ENCODE results near the gene SYNE1.

The SYNE1 gene

DNA sequence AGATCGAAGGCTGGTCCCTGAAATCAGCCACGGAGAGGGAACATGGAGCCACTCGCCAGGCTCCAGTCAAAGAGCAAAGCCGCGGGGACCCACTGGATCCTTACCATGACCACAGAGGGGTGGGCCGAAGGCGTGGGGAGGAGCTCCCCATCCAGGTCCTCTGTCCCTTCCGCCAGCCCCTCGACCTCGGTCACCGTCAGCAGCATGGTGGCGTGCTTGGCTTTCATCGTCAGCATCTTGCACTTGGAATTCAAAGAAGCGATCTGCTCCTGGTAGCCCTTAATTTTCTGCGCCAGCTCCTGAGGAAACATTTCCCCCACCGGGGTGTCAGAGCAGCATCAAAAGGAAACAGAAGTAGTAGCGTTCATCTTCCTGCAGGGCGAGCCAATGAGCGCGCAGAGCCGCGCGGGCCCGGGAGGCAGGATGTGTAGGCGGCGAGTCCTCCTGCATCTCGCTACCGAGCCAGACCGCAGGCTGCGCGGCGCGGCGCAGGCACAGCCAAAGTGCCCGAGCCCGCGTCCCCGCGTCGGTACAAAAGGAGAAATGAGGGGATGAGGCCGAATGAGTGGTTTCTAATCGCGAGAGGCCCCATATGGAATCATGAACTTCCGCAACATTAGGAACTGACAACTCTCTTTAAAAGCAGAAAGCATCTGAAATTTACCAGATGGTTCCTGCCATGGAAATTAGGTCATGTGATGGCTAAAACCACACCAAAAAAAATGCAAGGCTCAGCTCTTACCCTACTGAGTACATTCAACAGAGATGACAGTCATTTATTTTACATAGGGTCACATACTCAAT lies 335.2 kb downstream of the SYNE1 start:
- DNase-seq = peak; percentile 96 to 98

DNA sequence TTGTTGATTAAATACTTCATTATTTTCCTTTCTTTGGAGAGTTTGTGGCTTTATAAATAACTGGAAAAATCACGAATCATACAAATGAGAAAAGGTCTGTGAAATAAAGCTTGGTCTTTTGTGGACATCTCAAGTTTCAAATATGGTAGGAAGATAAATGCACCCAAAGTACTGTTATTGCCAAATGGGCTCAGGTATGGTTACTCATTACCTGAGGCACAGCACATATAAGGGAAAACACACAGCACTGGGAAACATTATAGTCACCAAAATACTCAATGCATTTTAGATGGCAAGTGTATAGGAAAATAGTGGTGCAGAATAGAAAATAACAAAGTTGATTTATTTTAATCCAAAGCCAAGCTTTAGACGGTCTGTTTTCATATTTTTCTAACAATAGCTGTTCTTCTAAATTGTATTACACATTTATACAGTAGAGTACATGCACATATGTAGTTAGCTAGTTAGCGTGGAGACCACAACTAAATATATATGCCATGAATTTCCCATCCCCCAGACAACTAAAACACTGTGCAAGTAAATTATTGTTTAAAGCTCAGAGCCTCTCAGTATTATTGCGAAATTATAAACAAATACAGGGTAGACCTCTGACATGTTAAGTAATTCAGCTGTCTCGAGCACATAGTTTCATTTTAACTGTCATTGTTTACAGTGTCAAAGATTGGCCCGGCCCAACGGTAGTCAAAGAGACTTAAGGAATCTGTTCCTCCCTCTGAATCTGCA lies 336.0 kb downstream of the SYNE1 start:
- DNase-seq = peak in 1 of 2 experiments; percentile 80

DNA sequence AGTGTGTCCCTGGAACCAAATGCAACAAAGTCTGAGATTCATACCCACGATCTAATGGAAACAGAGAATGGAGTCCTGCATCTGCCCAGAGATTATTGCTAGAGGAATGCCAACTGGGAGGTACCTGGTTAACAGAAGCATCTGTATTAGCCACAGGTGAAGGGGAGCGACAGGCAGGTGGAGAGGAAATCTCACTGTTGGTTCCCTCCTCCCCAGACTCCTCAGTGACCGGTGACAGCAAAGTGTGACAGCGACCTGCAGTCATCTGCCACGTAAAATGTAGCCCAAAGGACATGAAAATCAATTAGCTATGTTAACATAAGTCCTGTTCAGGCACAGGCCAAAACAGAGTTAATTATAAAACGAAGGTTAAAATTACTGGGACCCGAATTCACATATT lies 336.6 kb downstream of the SYNE1 start:
- no peak for DNase-seq

DNA sequence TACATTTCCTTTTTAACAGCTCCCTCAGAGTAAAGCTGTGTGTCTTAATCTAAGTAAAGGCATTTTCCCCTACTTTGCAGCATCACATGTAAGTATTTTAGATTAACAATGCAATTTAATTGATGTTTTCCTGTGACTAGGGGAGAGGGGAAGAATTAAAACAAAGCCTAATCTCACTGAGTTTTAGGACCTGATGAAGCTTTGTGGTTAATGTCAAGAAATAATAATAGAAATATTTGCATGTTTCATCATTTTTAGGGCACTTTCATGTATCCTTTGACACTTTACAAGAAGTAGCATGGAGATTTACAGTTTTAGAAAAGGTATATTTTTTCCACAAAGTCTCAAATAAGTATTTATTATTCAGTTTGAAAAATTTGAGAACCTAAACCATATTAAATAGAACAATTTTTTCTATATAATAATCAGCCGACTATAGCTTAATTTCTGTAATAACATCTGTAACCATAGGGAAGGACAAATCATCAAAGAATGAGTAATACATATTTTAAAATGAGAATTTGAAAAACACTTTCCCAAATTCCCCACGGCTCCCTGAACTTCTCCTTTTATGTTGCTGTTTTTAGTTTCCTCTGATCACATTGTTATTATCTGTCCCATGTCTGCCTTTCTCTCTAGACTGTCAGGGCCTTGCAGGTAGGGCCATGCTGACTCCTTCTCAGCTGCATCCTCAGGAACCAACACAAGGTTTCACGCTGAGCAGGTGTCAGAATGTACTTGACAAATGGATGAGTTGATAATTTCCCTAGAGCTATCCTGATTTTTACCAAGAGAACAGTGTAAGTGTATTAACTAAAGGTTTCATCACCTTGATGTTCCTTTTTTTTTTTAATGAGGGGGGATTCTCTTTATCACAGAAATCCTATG lies 338.1 kb downstream of the SYNE1 start:
- peak in 1 of 2 experiments; percentile 19 for DNase-seq

GRCh38 chr6:152298055-152298647 lies 339.0 kb downstream of the SYNE1 start:
- no peak for DNase-seq

DNA sequence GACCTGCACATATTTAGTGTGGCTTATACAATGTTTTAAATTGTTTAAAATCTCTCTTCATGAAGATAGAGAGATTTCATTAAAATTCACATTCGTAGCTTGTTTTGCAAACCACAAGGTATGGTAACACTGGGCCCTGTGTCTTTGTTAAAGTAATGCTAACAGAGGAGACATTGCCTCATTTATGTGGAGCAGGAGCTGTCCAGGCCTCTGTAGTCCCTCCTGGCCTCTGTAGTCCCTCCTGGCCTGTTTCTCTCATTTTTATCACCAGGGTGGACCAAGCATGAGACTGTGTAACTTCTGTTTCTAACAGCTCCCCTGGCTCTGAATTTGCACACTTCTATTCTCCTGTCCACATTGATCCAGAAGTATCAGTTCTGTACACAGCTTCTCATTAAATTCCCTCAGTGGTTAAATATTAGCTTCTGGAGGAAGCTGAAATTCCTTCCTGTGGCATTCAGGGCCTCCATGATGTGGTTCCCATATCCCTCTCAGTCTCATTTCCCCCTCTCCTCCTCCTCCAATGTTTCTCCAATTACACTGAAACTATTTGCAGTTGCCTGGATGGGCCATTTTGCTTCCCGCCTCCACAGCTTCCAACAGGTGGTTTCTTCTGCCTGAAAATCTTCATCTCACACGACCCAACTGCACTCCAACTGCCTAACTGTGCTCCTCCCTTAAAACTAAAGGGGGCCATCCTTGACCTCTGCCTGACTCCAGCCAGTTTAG lies 340.4 kb downstream of the SYNE1 start:
- no peak for DNase-seq

DNA sequence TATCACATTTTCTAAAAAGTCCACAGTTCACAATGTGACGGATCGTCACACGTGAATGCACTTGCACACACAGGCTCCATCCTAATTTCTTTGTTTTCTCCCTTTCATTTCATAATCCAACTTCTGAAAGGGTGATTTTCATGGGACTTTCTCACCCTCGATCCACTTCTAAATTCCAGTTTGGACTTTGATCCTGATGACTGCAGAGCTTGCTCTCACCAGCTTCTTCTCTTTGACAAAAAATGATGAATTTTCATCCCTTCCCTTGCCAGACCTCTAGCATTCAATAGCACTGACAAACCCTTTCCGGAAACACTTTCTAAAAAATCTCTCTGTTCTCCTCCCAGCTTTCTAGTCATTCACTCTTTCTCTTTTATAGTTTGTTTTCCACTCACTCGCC lies 341.2 kb downstream of the SYNE1 start:
- no peak for DNase-seq

- no peak for DNase-seq
These were observed 341.8 kb downstream of the SYNE1 start for GRCh38 chr6:152295346-152295745.

- DNase-seq = no peak
These were observed 343.8 kb downstream of the SYNE1 start for GRCh38 chr6:152293404-152293803.

DNA sequence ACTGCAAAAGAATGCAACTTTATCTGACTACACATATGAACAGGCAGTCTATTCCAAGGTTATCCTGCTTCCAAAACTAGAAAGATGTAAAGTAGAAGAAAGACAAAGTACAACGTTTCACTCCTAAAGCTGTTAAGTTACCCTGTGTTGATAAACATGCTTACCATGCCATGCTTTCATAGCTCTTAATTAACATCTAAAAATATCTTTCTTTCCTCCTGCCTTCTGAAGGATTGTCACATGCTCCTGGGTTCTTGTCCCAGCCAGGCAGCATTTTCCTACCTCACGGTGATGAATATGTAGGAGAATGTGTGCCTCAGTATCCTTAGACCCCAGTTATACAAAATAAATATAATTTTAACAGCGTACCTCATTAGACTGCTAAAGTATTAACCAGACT lies 344.6 kb downstream of the SYNE1 start:
- DNase-seq = no peak

DNA sequence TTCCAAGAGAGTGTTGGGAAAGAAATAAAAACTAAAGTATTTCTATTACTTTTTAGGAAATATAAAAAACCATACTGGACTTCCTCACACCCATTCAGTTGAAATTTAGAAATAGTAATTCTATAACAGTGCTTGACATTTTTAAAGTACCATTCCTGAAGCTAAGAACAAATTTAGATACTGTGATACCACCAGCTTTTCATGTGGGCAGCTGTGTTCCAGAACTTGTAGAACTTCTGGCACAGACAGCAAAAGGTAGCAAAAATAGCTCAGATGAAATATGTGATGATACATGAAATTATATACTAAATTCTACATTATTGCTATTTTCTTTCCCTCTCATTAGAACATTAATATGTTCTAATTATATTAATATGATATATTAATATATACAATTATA lies 346.5 kb downstream of the SYNE1 start:
- DNase-seq = no peak

DNA sequence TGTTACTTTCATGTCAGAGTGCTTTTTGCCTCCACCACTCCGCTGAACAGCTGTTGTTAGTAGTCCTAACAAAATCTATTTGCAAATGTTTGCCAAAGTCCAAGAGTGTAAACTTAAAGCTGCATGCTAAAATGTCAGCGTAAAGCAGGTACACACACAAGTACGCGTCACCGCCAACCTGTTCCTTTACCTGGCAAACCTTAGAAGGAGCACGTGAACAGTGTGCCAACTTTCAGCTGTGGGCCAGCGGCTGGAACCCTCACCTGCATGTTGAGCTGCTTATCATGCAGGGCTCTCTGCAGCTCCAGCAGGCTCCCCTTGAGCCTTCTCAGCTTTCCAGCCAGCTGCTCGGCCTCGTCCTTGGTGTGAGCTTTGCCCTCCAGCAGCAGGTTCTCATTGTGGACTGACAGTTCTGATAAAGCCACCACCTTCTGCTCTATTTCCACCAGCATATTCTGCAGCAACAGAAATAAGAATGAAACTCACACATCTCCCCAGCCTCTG lies 359.3 kb downstream of the SYNE1 start:
- DNase-seq = no peak

- DNase-seq = no peak
These were observed 363.5 kb downstream of the SYNE1 start for GRCh38 chr6:152273638-152274037.

- DNase-seq = no peak
These were observed 364.2 kb downstream of the SYNE1 start for GRCh38 chr6:152273002-152273401.

- DNase-seq = no peak
These were observed 364.7 kb downstream of the SYNE1 start for GRCh38 chr6:152272486-152272885.

GRCh38 chr6:152271776-152272464 lies 365.2 kb downstream of the SYNE1 start:
- no peak for DNase-seq

GRCh38 chr6:152270301-152270925 lies 366.7 kb downstream of the SYNE1 start:
- DNase-seq = no peak

- DNase-seq = no peak
These were observed 368.2 kb downstream of the SYNE1 start for GRCh38 chr6:152268846-152269442.

GRCh38 chr6:152267967-152268845 lies 369.0 kb downstream of the SYNE1 start:
- DNase-seq = peak; percentile 34 to 47
